HepG2 (cell line): ENCODE results near the gene KCTD19. TPM values are rescaled to one million over a fixed set of nuclear protein-coding genes. Genes with fewer than 3 reads are reported as not detected.

Experiments
- MATR3 ChIP-seq: sonication (generic); formaldehyde crosslinking; IDR thresholded peaks from 2 replicates; pipeline ENCODE4 v1.4.0; 2020; ENCODE audit warnings: missing genetic modification reagents
- MED13 ChIP-seq: sonication (generic); formaldehyde crosslinking; IDR thresholded peaks from 2 replicates; pipeline ENCODE4 v1.5.0; 2020; ENCODE audit warnings: missing genetic modification reagents
- ZNF878 ChIP-seq: sonication (generic); formaldehyde crosslinking; IDR thresholded peaks from 2 replicates; pipeline ENCODE4 v1.8.1; 2023; ENCODE audit warnings: mild to moderate bottlenecking, missing genetic modification reagents, moderate library complexity
- polyA plus RNA-seq, 8 experiments: library from polyadenylated mRNA; depleted of rRNA in 3 of 8; stranded (reverse) in 7 of 8; unstranded in 1 of 8; fragments of >200 nt; fragmentation: Illumina TruSeq in 4 of 8; extraction: Trizol in 4 of 8; gene quantifications; 2 replicates each; pipeline versions ENCODE4 v1.2.1 to v1.2.3, GENCODE V29; 2011 to 2016; ENCODE audit warnings: low read depth in 4 of 8, missing spikeins in 1 of 8, mixed read lengths in 1 of 8; ENCODE audit not compliant: insufficient read depth in 1 of 8
- total RNA-seq, 5 experiments: library from RNA; depleted of rRNA; stranded (reverse); fragments of >200 nt; fragmentation: Illumina TruSeq; extraction: Trizol; gene quantifications; 2 replicates each; pipeline ENCODE4 v1.2.3, GENCODE V29; 2016; ENCODE audit warnings: low read depth in 1 of 5
- TF ChIP-seq, protein P1 (sequence below): sonication (generic); formaldehyde crosslinking; IDR thresholded peaks from 2 replicates; pipeline ENCODE4 v1.4.0; 2020; ENCODE audit warnings: missing genetic modification reagents, borderline replicate concordance
- TF ChIP-seq, protein P2 (sequence below): sonication (generic); formaldehyde crosslinking; IDR thresholded peaks from 2 replicates; pipeline ENCODE4 v1.4.0; 2020; ENCODE audit warnings: missing genetic modification reagents
- TF ChIP-seq, protein P3 (sequence below): sonication (generic); formaldehyde crosslinking; conservative IDR thresholded peaks from 2 replicates; pipeline ENCODE4 v1.8.0; 2022; ENCODE audit warnings: low read depth, missing genetic modification reagents
- TF ChIP-seq, protein P4 (sequence below): sonication (generic); formaldehyde crosslinking; IDR thresholded peaks from 2 replicates; pipeline ENCODE4 v1.4.0; 2020; ENCODE audit warnings: missing genetic modification reagents
- TF ChIP-seq, protein P5 (sequence below): sonication (generic); formaldehyde crosslinking; IDR thresholded peaks from 2 replicates; pipeline ENCODE4 v1.5.1; 2020; ENCODE audit warnings: mild to moderate bottlenecking, missing genetic modification reagents
- TF ChIP-seq, protein P6 (sequence below): IDR thresholded peaks from 2 replicates; pipeline ENCODE4 v1.6.1; 2016

The KCTD19 gene
- total and polyA plus RNA-seq, 2 of the 13 experiments (the other 11 are each of a cell fraction or from before 2014, with no cell fraction given), result not detected

DNA sequence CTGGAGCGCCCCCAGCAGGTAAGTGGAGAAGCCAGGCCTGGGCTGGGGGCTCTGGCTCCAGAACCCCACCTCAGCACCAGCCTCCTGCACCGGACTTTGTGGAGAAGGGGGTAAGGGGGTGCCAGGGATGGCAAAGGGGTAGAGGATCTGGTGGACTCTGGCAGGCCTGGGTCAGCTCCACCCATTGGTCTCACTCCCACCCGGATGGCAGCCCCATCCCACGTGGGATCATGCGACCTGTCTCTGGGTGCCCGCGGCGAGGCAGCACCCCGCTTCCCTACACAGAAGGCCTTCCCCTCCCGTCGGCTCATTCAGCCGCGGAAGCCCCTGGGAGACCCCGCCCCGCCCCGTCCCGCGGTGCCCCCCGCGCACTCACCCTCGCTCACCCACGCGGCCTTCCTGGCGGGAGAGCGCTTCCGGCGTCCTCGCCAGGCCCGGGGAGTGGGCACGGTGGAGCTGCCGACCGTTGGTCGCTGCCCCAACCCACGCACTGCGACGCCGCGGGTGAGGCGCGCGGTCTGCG, 47.7 kb downstream of the KCTD19 start (continued):
- TF ChIP-seq, protein P1, sequence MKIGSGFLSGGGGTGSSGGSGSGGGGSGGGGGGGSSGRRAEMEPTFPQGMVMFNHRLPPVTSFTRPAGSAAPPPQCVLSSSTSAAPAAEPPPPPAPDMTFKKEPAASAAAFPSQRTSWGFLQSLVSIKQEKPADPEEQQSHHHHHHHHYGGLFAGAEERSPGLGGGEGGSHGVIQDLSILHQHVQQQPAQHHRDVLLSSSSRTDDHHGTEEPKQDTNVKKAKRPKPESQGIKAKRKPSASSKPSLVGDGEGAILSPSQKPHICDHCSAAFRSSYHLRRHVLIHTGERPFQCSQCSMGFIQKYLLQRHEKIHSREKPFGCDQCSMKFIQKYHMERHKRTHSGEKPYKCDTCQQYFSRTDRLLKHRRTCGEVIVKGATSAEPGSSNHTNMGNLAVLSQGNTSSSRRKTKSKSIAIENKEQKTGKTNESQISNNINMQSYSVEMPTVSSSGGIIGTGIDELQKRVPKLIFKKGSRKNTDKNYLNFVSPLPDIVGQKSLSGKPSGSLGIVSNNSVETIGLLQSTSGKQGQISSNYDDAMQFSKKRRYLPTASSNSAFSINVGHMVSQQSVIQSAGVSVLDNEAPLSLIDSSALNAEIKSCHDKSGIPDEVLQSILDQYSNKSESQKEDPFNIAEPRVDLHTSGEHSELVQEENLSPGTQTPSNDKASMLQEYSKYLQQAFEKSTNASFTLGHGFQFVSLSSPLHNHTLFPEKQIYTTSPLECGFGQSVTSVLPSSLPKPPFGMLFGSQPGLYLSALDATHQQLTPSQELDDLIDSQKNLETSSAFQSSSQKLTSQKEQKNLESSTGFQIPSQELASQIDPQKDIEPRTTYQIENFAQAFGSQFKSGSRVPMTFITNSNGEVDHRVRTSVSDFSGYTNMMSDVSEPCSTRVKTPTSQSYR (CRISPR knock-in tag), result no peak
- TF ChIP-seq, protein P2, sequence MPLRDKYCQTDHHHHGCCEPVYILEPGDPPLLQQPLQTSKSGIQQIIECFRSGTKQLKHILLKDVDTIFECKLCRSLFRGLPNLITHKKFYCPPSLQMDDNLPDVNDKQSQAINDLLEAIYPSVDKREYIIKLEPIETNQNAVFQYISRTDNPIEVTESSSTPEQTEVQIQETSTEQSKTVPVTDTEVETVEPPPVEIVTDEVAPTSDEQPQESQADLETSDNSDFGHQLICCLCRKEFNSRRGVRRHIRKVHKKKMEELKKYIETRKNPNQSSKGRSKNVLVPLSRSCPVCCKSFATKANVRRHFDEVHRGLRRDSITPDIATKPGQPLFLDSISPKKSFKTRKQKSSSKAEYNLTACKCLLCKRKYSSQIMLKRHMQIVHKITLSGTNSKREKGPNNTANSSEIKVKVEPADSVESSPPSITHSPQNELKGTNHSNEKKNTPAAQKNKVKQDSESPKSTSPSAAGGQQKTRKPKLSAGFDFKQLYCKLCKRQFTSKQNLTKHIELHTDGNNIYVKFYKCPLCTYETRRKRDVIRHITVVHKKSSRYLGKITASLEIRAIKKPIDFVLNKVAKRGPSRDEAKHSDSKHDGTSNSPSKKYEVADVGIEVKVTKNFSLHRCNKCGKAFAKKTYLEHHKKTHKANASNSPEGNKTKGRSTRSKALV (CRISPR knock-in tag), result peak; percentile 61; the same call in 1 of the 2 replicates
- TF ChIP-seq, protein P3, sequence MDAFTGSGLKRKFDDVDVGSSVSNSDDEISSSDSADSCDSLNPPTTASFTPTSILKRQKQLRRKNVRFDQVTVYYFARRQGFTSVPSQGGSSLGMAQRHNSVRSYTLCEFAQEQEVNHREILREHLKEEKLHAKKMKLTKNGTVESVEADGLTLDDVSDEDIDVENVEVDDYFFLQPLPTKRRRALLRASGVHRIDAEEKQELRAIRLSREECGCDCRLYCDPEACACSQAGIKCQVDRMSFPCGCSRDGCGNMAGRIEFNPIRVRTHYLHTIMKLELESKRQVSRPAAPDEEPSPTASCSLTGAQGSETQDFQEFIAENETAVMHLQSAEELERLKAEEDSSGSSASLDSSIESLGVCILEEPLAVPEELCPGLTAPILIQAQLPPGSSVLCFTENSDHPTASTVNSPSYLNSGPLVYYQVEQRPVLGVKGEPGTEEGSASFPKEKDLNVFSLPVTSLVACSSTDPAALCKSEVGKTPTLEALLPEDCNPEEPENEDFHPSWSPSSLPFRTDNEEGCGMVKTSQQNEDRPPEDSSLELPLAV (CRISPR knock-in tag), result no peak
- TF ChIP-seq, protein P4, sequence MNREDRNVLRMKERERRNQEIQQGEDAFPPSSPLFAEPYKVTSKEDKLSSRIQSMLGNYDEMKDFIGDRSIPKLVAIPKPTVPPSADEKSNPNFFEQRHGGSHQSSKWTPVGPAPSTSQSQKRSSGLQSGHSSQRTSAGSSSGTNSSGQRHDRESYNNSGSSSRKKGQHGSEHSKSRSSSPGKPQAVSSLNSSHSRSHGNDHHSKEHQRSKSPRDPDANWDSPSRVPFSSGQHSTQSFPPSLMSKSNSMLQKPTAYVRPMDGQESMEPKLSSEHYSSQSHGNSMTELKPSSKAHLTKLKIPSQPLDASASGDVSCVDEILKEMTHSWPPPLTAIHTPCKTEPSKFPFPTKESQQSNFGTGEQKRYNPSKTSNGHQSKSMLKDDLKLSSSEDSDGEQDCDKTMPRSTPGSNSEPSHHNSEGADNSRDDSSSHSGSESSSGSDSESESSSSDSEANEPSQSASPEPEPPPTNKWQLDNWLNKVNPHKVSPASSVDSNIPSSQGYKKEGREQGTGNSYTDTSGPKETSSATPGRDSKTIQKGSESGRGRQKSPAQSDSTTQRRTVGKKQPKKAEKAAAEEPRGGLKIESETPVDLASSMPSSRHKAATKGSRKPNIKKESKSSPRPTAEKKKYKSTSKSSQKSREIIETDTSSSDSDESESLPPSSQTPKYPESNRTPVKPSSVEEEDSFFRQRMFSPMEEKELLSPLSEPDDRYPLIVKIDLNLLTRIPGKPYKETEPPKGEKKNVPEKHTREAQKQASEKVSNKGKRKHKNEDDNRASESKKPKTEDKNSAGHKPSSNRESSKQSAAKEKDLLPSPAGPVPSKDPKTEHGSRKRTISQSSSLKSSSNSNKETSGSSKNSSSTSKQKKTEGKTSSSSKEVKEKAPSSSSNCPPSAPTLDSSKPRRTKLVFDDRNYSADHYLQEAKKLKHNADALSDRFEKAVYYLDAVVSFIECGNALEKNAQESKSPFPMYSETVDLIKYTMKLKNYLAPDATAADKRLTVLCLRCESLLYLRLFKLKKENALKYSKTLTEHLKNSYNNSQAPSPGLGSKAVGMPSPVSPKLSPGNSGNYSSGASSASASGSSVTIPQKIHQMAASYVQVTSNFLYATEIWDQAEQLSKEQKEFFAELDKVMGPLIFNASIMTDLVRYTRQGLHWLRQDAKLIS, result 0 out of 2 replicates have a peak, but pooled peaks have one; percentile 41
- TF ChIP-seq MATR3, result no peak
- TF ChIP-seq MED13 (CRISPR knock-in tag), result peak; percentile 39; the same call in 1 of the 2 replicates
- no peak for TF ChIP-seq ZNF878 (CRISPR knock-in tag)
- TF ChIP-seq, protein P5, sequence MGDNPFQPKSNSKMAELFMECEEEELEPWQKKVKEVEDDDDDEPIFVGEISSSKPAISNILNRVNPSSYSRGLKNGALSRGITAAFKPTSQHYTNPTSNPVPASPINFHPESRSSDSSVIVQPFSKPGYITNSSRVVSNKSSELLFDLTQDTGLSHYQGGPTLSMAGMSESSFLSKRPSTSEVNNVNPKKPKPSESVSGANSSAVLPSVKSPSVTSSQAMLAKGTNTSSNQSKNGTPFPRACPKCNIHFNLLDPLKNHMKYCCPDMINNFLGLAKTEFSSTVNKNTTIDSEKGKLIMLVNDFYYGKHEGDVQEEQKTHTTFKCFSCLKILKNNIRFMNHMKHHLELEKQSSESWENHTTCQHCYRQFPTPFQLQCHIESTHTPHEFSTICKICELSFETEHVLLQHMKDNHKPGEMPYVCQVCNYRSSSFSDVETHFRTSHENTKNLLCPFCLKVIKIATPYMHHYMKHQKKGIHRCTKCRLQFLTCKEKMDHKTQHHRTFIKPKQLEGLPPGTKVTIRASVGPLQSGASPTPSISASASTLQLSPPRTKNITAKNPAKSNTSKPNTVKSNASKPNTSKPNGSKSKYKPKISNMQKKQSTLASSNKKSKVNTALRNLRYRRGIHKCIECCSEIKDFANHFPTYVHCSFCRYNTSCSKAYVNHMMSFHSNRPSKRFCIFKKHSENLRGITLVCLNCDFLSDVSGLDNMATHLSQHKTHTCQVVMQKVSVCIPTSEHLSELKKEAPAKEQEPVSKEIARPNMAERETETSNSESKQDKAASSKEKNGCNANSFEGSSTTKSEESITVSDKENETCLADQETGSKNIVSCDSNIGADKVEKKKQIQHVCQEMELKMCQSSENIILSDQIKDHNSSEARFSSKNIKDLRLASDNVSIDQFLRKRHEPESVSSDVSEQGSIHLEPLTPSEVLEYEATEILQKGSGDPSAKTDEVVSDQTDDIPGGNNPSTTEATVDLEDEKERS (CRISPR knock-in tag), result no peak
- TF ChIP-seq, protein P6, sequence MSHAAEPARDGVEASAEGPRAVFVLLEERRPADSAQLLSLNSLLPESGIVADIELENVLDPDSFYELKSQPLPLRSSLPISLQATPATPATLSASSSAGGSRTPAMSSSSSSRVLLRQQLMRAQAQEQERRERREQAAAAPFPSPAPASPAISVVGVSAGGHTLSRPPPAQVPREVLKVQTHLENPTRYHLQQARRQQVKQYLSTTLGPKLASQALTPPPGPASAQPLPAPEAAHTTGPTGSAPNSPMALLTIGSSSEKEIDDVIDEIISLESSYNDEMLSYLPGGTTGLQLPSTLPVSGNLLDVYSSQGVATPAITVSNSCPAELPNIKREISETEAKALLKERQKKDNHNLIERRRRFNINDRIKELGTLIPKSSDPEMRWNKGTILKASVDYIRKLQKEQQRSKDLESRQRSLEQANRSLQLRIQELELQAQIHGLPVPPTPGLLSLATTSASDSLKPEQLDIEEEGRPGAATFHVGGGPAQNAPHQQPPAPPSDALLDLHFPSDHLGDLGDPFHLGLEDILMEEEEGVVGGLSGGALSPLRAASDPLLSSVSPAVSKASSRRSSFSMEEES (CRISPR knock-in tag), result no peak; the same call in 1 of the 2 replicates
